Measurements from ENCODE around the gene MRPL36.

- TF ChIP-seq POLR2A (IDR thresholded peaks at IDR 0.05; ENCODE audit: low read length) (no peak), GATA1 (IDR thresholded peaks at IDR 0.05; ENCODE audit: low read depth, low read length) (no peak)
Measured at GRCh38 chr5:1752881-1753280, 46.8 kb downstream of the MRPL36 start.

All from erythroblast (primary cell).